ENCODE data around the gene INSRR. TPM values are rescaled to one million over a fixed set of nuclear protein-coding genes. Genes with fewer than 3 reads are reported as not detected.

INSRR gene
- total and polyA plus RNA-seq, 9 of the 15 experiments (the other 6 are each of a cell fraction or from before 2014, with no cell fraction given) = 0.03 to 0.18 (median 0.06) TPM; not detected in 3

- peaks cover 95% of the 10 kb centered on the region for H3K36me3 ChIP-seq (ENCODE audit: control insufficient read depth, insufficient read depth, low read length)
- no peaks in the 10 kb centered on the region for H3K9me3 ChIP-seq (replicated peaks; ENCODE audit: control insufficient read depth, insufficient read depth, low read depth, low read length)
- H3K79me2 ChIP-seq (ENCODE audit: control insufficient read depth, insufficient read depth, low read length) = no peaks in the 10 kb centered on the region
- H3K9me1 ChIP-seq (ENCODE audit: control insufficient read depth, insufficient read depth, low read length) = no peaks in the 10 kb centered on the region
- no peak overlapping the region for H3K27ac ChIP-seq (ENCODE audit: extremely low read depth, low read depth, low read length)
- in situ Hi-C loops (cut with MboI) (no loop called here), intact Hi-C loops (cut with micrococcal nuclease) (loop anchor here (1.0 to 5.0 kb wide), 3 partner anchors 35 to 93 kb away; partner anchors contain the start of gene NTRK1)
- H3K4me1 ChIP-seq (replicated peaks in 1 of 2; ENCODE audit: control insufficient read depth in 2 of 2, insufficient read depth in 2 of 2, low read length in 2 of 2) = no peaks in the 10 kb centered on the region
- DNase-seq (ENCODE audit: extremely low read depth in 1 of 4, low spot score in 3 of 4) = peak; percentile 70 to 77 (median 74)
- H2AFZ ChIP-seq (ENCODE audit: low read depth, low read length) = no peak overlapping the region
- BruUV-seq (replicated peaks) = no TSS peak
- no peak overlapping the region for H3K4me3 ChIP-seq
- peaks cover 14% of the 10 kb centered on the region; the same call in 1 of the 2 replicates for H4K20me1 ChIP-seq (replicated peaks; ENCODE audit: control insufficient read depth, insufficient read depth, low read length)
- peak; percentile 78 for FAIRE-seq
- peak; percentile 85 for ATAC-seq
- CTCF ChIA-PET (ENCODE audit: low intra/inter-chr PET ratio) = interaction anchor here (0.7 to 2.2 kb wide), 8 partner anchors 37 to 124 kb away, joined by 3 to 18 read pairs (median 4); partner anchors contain the start of genes INSRR and NTRK1
- no peaks in the 10 kb centered on the region for H3K27me3 ChIP-seq (ENCODE audit: control insufficient read depth in 2 of 2, insufficient read depth in 2 of 2, low read length in 2 of 2)
- POLR2A ChIA-PET = interaction anchor here (0.6 to 1.9 kb wide), 4 partner anchors 55 to 289 kb away, joined by 3 to 8 read pairs (median 3); no protein-coding TSS in a partner anchor
- H3K4me2 ChIP-seq (ENCODE audit: insufficient read depth, low read length) = no peak overlapping the region
- no peak overlapping the region for H3K9ac ChIP-seq (ENCODE audit: insufficient read depth in 1 of 2, low read depth in 2 of 2, low read length in 2 of 2)
- WGBS (ENCODE audit: insufficient coverage, low coverage, missing lambda C conversion rate) = 22% methylated on average over 4 of the region's 4 CpGs
- TF ChIP-seq ZMIZ1 (IDR thresholded peaks at IDR 0.05; ENCODE audit: low read depth in 2 of 2, low read length in 2 of 2) (0 out of 4 replicates have a peak, but pooled peaks of 1 of the 2 experiments have one; percentile 33), MAZ (CRISPR knock-in tag; conservative IDR thresholded peaks at IDR 0.05 in 1 of 2, IDR thresholded peaks at IDR 0.05 in 1 of 2) (peak in 1 of 2 experiments; percentile 50; a peak in 1 of 4 replicates), TEAD4 (IDR thresholded peaks at IDR 0.05; ENCODE audit: low read length) (peak; percentile 24; the same call in 1 of the 2 replicates), TEAD4 (CRISPR knock-in tag; IDR thresholded peaks at IDR 0.05; ENCODE audit: borderline replicate concordance) (no peak), MITF (IDR thresholded peaks at IDR 0.05) (no peak), ZNF232 (CRISPR knock-in tag; IDR thresholded peaks at IDR 0.05) (no peak), VEZF1 (CRISPR knock-in tag; IDR thresholded peaks at IDR 0.05) (peak; percentile 46), CBFA2T3 (IDR thresholded peaks at IDR 0.05) (peak; percentile 3; the same call in 1 of the 2 replicates), JUND (IDR thresholded peaks at IDR 0.05; ENCODE audit: borderline replicate concordance, low read depth, low read length) (0 out of 2 replicates have a peak, but pooled peaks have one; percentile 40), JUND (tag; IDR thresholded peaks at IDR 0.05; ENCODE audit: borderline replicate concordance, low read depth, low read length) (no peak), SREBF2 (CRISPR knock-in tag; IDR thresholded peaks at IDR 0.05) (no peak)
These were observed 61.6 kb downstream of the INSRR start for GRCh38 chr1:156797212-156797871.

Data from K562 (cell line).